Gastrocnemius medialis (tissue), 4 donors: ENCODE results near the gene PTTG1IP. TPM values are rescaled to one million over a fixed set of nuclear protein-coding genes. Genes with fewer than 3 reads are reported as not detected.

ENCODE experiments used
- ATAC-seq, 2 donors: fragments of 150-250 bp; one replicate each; pipeline ENCODE4 v1.9.1; 2016
- DNase-seq, 2 donors: peaks; one replicate each; pipeline ENCODE4 v3.0.0-alpha.2; 2019
- H3K27ac ChIP-seq, 4 donors: fragments of 200-600 bp; sonication (generic); 1 replicate in 1 of 4; 2 replicates in 3 of 4; pipeline ENCODE4 v1.5.1; 2016 to 2018; ENCODE audit warnings: mild to moderate bottlenecking in 2 of 4, moderate library complexity in 1 of 4
- H3K27me3 ChIP-seq, 3 donors: fragments of 200-600 bp; sonication (generic) in 2 of 3; 1 replicate in 1 of 3; 2 replicates in 2 of 3; pipeline versions ENCODE4 v1.5.1 to v1.6.0; 2016 to 2019; ENCODE audit warnings: mild to moderate bottlenecking in 1 of 3, moderate library complexity in 1 of 3
- H3K36me3 ChIP-seq, 2 donors: fragments of 200-600 bp; sonication (generic) in 1 of 2; one replicate each; pipeline ENCODE4 v1.5.1; 2017 to 2018
- H3K4me1 ChIP-seq, 2 donors: fragments of 200-600 bp; sonication (generic) in 1 of 2; one replicate each; pipeline ENCODE4 v1.5.1; 2016 to 2017; ENCODE audit warnings: mild to moderate bottlenecking in 2 of 2
- H3K4me3 ChIP-seq, 4 donors: fragments of 200-600 bp; sonication (generic) in 3 of 4; 1 replicate in 1 of 4; 2 replicates in 3 of 4; pipeline ENCODE4 v1.5.1; 2016 to 2019; ENCODE audit warnings: mild to moderate bottlenecking in 2 of 4
- H3K9me3 ChIP-seq, 3 donors: fragments of 200-600 bp; sonication (generic) in 2 of 3; 1 replicate in 1 of 3; 2 replicates in 2 of 3; pipeline ENCODE4 v1.5.1; 2016 to 2019
- CTCF ChIP-seq, 5 experiments: fragments of 450-650 bp in 3 of 5; fragments of 200-600 bp in 2 of 5; sonication (generic) in 2 of 5; IDR thresholded peaks in 4 of 5; conservative IDR thresholded peaks in 1 of 5; 1 replicate in 4 of 5; 2 replicates in 1 of 5; pipeline ENCODE4 v1.5.1; 2016 to 2019; ENCODE audit warnings: antibody characterized with exemption in 5 of 5, mild to moderate bottlenecking in 3 of 5, moderate library complexity in 3 of 5
- POLR2A ChIP-seq, 2 donors: fragments of 450-650 bp; IDR thresholded peaks; one replicate each; pipeline ENCODE4 v1.6.1; 2017; ENCODE audit warnings: antibody characterized with exemption in 2 of 2, mild to moderate bottlenecking in 2 of 2, moderate library complexity in 2 of 2
- in situ Hi-C, 4 donors: fragments of 200-750 bp; cut with MboI; loops; one replicate each; pipeline versions ENCODE4 v1.15.0 to v1.8.0; 2017; ENCODE audit warnings: low sequenced_read_pairs in 4 of 4
- intact Hi-C: fragments of 100-400 bp; cut with DNase I; formaldehyde crosslinking; loops from one replicate; pipeline ENCODE4 v1.15.1; 2023; ENCODE audit warnings: low total_unique reads
- total RNA-seq, 4 donors: library from RNA; depleted of rRNA; stranded (reverse); fragments of >200 nt; gene quantifications; one replicate each; pipeline versions ENCODE4 v1.1.0 to v1.2.3, GENCODE V29; 2016

The PTTG1IP gene
- total RNA-seq, 4 donors from 2014 or later, result 116 to 217 (median 127) TPM

GRCh38 chr21:44874240-44874496 lies 678 bp upstream of the PTTG1IP start:
- Histone ChIP-seq H3K27ac (peak overlapping the region; percentile 95), H3K27me3 (no peaks in the 10 kb centered on the region), H3K4me1 (peaks cover 52 to 53% of the 10 kb centered on the region in 2 donors), H3K4me3 (peak overlapping the region; percentile 74 to 87 (median 82)), H3K36me3 (no peaks in the 10 kb centered on the region), H3K9me3 (no peaks in the 10 kb centered on the region)
- intact Hi-C loops (loop anchor here (5.0 kb wide), 1 partner anchor 198 kb away; the partner anchor contains the start of gene ADARB1), in situ Hi-C loops (no loop called here)
- no peak for ATAC-seq
- no peak for DNase-seq
- TF ChIP-seq POLR2A (IDR thresholded peaks at IDR 0.05), result no peak
- no peak for TF ChIP-seq CTCF (IDR thresholded peaks at IDR 0.05 in 4 of 5, conservative IDR thresholded peaks at IDR 0.05 in 1 of 5)

DNA sequence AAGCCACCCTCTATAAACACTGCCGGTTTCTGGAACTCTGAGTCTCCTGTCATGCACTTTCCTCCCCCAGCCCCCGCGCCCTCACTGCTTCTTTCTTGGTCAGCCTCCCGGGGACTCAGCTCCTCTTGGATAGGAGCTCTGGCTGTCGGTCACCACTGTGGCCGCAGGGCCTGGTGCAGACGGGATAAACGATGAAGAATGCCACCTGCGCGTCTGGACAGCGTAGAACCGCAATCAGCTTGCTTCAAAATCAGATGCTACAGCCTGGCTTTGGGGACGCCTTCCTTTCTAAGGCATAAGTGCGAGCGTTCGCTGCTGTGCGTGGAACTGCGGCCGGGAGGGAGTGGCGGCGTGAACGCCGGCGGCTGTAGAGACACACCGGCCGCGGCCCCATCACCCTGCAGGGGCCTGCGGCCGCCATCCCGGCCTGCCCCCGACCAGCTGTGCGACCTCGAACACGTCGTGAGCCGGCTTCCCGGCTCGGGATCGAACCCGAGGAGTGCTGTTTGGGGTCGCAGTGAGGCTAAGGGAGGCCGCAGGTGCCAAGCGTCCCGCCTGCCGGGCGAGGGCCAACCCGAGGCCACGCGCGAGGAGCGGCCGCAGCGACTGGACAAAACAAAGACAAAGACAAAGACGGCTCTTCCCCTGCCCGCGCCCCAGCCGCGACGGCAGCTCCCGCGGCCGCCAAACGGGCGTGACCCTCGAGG lies 688 bp downstream of the PTTG1IP start:
- intact Hi-C loops, result loop anchor here (1.0 to 5.0 kb wide), 6 partner anchors 18 to 534 kb away; partner anchors contain the start of genes ADARB1, CFAP410 and SUMO3
- TF ChIP-seq CTCF (IDR thresholded peaks at IDR 0.05 in 4 of 5, conservative IDR thresholded peaks at IDR 0.05 in 1 of 5) (no peak), POLR2A (IDR thresholded peaks at IDR 0.05) (no peak)
- Histone ChIP-seq H3K27me3 (no peaks in the 10 kb centered on the region), H3K36me3 (no peaks in the 10 kb centered on the region), H3K4me3 (peak overlapping the region; percentile 74 to 87 (median 82)), H3K9me3 (no peaks in the 10 kb centered on the region), H3K4me1 (peaks cover 66% of the 10 kb centered on the region in 2 donors), H3K27ac (peak overlapping the region; percentile 95)
- in situ Hi-C loops, result no loop called here
- ATAC-seq (peak in 1 of 2 donors; percentile 1), DNase-seq (no peak)

GRCh38 chr21:44872323-44872648 lies 1.2 kb downstream of the PTTG1IP start:
- no peaks in the 10 kb centered on the region for H3K36me3 ChIP-seq
- ATAC-seq (peak; percentile 22 to 40), DNase-seq (peak in 1 of 2 donors; percentile 63)
- no peaks in the 10 kb centered on the region for H3K9me3 ChIP-seq
- H3K4me3 ChIP-seq, result peak overlapping the region; percentile 74 to 87 (median 82)
- in situ Hi-C loops (no loop called here), intact Hi-C loops (loop anchor here (1.0 to 5.0 kb wide), 6 partner anchors 17 to 533 kb away; partner anchors contain the start of genes ADARB1, CFAP410 and SUMO3)
- peak overlapping the region; percentile 95 for H3K27ac ChIP-seq
- H3K4me1 ChIP-seq, result peaks cover 71 to 72% of the 10 kb centered on the region in 2 donors
- TF ChIP-seq POLR2A (IDR thresholded peaks at IDR 0.05) (no peak), CTCF (IDR thresholded peaks at IDR 0.05 in 4 of 5, conservative IDR thresholded peaks at IDR 0.05 in 1 of 5) (no peak)
- H3K27me3 ChIP-seq, result no peaks in the 10 kb centered on the region

DNA sequence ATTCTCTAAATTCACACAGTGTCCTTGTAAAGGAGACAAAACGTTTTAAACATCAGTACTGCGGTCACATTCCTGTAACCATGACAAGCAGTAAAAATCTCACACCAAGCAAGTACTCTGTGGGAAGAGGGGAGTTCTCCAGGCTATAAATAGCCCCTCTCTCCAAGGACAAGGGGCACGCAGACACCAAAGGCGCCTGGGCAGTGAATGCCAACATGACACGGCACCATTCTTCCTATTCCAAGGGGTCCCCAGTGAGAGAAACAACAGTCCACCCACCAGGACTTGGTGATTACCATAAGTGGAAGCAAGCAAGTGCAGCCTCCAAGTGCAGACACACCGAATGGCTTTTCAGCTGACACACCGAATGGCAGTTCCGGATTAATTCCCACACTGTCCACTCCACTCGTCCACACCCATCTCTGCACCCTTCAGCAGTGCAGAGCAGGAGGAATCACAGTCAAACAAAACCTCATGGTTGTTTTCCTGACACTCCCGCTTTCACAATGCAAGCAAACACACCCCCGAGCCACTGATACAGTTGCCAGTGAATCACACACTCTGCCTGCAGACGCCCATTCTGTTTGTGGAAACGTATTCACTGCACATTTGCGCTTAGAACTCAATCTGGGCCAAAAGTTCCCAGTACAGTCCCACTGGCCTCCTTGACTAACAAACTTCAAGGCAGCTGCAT lies 1.8 kb downstream of the PTTG1IP start:
- H3K27me3 ChIP-seq, result no peaks in the 10 kb centered on the region
- DNase-seq (peak; percentile 69 to 77), ATAC-seq (peak; percentile 32 to 34)
- H3K27ac ChIP-seq, result peak overlapping the region; percentile 95
- TF ChIP-seq CTCF (IDR thresholded peaks at IDR 0.05 in 4 of 5, conservative IDR thresholded peaks at IDR 0.05 in 1 of 5) (no peak), POLR2A (IDR thresholded peaks at IDR 0.05) (peak; percentile 60 to 73)
- H3K9me3 ChIP-seq, result no peaks in the 10 kb centered on the region
- intact Hi-C loops, result loop anchor here (1.0 to 5.0 kb wide), 7 partner anchors 16 to 533 kb away; partner anchors contain the start of genes ADARB1, CFAP410 and SUMO3
- in situ Hi-C loops, result no loop called here
- peak overlapping the region; percentile 74 to 87 (median 82) for H3K4me3 ChIP-seq
- H3K4me1 ChIP-seq, result peaks cover 75 to 77% of the 10 kb centered on the region in 2 donors
- H3K36me3 ChIP-seq, result no peaks in the 10 kb centered on the region
